GM19372 (cell line): Measurements from ENCODE around the gene SHISA5.
"Not testable (repeated sequence)": the region's sequence is repeated elsewhere in the genome, so short reads cannot be mapped to it uniquely, and the experiment has no call there.

ENCODE experiments used
- ATAC-seq: cut with Tn5 transposase; IDR thresholded peaks from one replicate; pipeline ENCODE4 v1.9.1; 2021; ENCODE audit warnings: mild to moderate bottlenecking, low read depth, moderate library complexity; ENCODE audit not compliant: unreplicated experiment

Gene SHISA5, protein sequence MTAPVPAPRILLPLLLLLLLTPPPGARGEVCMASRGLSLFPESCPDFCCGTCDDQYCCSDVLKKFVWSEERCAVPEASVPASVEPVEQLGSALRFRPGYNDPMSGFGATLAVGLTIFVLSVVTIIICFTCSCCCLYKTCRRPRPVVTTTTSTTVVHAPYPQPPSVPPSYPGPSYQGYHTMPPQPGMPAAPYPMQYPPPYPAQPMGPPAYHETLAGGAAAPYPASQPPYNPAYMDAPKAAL

DNA sequence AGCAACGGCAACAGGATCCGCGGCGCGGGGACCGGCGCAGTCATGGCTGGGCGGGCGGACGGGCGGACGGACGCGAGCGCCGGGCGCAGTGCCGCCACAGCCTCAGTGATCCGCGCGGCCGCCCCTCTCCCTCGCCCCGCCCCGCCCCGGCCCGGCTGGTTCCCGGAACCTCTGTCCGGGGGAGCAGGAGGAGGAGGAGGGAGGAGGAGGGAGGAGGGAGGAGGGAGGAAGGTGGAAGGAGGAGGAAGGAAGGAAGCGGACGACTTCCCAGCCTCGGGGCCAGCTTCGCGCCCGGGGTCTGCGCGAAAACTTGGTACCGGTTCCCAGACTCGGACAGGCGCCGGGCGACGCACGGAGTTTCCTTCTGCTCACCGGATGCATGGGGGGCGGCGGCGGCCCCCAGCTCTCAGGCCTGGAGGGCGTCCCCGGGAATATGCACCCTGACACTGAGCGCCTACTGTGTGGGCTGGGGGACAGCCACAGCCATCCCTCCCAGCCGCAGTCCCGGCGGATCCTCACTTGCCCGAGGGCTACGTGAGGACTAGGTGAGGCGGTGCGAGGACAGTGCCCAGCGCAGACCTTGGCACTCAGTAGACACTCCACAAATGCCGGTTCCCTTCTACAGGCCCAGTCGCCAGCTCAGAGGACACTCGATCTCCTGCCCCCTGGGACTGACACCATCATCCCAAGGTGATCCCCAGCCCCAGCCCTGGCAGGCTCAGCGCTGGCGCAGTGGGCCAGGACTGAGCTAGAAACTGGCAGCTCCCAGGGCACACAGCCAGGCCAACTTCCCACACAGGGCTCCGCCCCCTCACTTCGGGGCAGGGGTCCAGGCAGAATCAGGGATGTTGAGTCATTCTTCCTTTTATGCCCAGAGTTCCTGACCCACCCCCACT lies at the start of gene SHISA5:
Gene SHISA5 (minus strand): TSS at position 124 of the 896 bp plus-strand sequence. CDS start 80 bp downstream, at position 44.
- no peak for ATAC-seq

DNA sequence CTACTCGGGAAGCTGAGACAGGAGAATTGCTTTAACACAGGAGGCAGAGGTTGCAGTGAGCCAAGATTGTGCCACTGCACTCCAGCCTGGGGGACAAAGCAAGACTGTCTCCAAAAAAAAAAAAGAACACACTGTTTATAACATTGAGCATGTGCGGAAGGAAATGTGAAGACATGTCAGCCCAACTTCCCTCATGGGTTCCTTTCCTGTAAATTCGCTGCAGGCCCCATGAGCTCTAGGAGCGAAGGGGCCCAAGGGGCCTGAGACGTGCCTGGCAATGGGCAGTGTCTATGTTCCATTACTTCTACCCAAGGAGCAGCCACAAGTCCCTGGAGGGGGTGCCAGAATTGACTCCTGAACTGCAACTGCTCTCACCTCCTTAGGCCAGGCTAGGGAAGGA lies 49.4 kb upstream of the SHISA5 start:
- no peak for ATAC-seq

DNA sequence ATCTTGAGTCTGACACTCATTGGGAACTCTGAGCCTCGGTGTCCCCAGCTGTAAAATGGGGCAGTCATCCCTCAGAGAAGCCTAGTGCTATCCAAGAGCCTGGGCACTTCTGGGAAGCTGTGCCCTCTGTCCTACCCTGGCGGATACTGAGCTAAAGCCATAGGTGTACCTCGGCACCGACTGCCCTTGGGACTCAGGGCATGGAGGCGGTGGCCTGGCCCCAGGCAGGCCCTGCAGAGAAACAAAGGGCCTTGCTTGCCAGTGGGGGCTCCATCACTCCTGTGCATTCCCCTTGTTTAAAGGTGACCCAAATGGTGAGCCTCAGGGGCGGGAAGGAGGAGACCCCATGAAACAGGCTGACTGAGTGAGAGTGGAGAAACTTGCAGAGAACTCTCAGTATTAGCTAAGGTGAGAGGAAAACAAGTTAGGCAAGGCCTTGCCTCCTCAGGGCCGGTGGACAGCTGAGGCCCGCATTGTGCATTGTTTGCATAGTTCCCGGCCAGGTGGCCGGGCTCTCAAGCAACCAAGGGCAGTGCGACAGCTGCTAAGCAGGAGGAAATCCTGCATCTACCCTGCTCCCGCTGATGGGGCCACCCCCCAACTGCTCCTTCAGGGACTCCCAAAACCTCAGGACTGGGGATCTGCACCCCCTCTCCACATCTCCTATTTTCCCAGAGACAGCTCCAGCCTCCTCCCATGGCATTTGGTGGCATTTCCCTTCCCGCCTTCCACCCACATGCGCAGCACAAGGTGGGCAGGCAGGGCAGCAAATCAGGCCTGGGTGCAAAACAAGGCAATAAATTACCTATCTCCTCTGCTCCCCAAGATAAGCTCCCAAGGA lies 48.4 kb upstream of the SHISA5 start:
- no peak for ATAC-seq

DNA sequence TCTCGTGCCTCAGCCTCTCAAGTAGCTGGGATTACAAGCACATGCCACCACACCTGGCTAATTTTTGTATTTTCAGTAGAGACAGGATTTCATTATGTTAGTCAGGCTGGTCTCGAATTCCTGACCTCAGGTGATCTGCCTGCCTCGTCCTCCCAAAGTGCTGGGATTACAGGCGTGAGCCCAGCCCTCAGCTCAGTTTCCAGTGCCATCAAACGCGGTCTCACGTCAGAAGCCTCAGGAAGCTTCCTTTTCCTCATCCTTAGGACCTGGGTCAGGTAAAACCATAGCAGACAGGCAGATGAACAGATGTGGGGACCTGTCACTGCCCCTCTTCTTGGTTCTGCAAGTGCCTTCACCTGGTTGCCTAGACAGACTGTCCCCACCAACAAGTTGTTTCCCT lies 47.7 kb upstream of the SHISA5 start:
- not testable (repeated sequence) for ATAC-seq

DNA sequence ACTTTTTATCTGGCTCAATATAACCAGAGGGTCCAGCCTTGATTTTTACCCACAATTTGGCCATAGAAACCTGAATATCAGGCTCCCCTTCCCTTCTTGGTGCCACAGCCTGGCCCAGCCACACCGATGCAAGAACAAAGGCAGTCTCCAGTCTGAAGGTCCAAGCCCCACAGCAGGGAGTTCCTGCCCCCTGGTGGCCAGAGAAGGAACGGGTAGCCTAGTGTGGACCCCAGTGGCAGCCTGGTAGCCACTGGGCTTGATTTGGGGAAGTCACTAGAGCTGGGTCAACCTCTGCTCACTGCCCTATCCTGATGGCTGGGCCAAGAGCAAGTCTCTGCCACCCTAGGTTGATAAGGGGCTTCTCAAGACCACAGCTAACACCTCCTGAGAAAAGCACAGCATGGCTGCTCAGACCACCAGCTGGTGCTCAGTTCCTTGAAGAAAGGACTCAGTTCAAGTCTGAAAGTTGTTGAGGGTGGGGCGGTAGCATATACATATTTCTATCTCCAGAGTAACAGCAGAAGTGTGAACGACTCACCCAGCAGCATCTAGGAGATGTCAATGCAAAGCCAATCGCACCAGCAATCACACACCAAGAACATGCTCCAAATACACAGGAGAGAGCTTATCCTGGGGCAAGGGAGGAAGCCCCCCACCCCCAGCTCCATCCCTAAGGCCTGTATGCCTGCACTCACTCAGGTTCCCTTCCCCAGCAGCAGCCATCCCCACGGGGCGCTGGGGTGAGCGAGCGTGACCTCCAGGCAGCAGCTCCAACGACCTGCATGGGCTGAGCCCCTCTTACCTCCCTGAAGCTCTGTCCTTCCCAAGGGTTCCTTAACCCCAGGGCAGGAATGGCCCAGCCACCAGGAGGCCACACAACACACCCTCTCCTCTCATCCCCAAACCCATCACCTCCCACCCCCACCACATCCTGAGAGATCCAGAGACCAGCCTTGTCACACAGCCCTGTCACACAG lies 45.0 kb upstream of the SHISA5 start:
- no peak for ATAC-seq

DNA sequence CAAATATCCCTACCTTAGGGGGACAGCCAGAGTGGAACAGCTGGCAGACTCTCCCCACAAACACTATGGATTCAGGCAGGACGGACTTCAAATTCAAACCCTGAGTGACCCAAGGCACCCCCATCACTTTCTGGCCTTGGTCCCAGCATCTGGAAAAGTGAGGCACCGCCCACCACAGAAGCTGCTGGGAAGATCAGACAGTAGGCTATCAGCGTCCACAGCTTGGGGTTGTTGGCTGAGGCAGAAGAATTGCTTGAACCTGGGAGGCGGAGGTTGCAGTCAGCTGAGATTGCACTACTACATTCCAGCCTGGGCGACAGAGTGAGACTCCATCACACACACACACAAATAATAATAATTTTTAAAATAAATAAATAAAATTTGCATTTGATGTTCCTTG lies 44.2 kb upstream of the SHISA5 start:
- no peak for ATAC-seq

DNA sequence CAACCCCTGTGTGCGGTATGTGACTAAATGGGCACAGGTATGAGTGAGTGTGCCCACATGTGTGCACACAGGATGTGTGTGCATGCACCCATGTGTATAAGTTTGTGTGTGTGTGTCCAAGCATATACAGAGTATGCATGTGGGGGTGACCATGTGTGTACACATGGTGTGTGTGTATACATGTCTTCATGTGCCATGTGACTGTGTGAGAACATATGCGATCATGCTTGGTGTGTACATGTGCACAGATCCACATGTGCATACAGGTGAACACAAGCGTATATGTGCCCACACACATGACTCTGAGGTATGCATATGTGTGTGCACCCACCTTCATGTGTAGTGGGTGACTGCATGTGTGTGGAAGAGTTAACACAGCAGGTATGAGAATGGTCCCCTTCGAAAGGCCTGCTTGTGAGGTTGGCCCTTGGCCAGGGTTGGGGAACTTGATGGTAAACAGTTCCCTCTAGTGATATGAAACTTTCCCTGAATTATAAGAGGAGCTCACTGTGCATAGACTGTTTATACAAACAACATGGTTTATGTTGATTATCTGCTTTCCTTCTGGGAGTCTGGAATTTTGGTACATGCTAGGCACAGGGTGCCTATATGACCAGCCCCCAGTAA lies 42.3 kb upstream of the SHISA5 start:
- ATAC-seq = no peak

DNA sequence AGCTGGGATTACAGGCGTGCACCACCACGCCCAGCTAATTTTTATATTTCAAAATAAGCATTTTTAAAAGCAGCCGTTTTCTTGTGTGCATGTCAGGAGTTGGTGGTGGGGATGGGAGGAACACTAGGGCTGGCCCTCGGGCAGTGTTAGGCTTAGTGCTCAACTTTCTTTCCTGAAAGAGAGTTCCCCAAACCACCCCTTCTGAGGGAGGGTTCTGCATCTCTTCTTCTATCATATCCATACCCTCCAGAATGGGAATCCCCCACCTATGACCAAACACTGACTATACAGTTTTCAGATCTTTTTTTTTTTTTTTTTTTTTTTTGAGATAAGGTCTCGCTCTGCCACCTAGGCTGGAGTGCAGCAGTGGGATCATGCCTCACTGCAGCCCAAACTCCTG lies 40.2 kb upstream of the SHISA5 start:
- ATAC-seq = no peak

DNA sequence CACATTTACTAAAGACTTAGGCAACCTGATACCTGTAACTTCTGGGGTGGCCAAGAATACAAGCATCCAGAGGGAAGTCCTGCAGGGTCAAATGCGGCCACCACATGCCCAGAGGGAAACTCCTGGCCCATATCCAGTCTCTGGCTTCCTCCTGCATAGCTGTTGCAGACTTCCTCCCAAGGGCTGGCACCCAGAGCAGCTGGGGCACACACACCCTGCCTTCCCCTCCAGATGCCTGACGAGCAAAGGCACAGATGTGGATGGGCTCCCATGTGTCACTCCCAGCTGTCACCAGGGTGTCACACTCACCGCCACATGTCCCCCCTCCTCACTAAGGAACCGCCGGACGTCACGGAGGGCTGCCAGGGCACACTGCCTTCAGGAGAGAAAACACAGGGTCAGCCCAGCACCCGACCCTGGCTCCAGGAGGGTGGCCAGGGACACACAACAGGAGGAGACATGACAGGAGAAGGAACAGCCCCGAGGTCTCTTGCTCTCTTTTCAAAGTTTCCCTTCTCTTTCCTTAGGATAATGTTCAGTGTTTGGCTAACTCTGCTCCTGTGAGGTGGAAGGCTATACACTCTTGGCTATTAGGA lies 39.4 kb upstream of the SHISA5 start:
- ATAC-seq = no peak

DNA sequence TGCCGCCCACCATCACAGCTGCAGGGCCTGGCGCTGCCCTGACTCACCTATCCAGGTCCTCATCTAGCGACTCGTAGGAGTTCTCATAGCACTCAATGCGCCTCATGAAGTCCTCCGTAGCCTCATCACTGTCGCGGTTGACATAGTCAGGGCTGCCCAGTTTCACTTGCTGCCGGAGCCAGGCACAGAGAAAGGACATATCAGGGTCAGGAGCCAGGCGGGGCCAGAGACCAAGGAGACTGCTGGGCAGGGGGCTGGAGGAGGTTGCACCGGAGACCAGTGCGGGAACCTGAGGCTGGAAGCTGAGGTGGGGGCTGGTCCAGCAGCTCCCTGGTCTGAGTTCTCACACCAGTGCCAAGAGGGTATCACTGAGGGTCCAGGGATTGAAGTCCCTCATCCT lies 34.5 kb upstream of the SHISA5 start:
- ATAC-seq = no peak

DNA sequence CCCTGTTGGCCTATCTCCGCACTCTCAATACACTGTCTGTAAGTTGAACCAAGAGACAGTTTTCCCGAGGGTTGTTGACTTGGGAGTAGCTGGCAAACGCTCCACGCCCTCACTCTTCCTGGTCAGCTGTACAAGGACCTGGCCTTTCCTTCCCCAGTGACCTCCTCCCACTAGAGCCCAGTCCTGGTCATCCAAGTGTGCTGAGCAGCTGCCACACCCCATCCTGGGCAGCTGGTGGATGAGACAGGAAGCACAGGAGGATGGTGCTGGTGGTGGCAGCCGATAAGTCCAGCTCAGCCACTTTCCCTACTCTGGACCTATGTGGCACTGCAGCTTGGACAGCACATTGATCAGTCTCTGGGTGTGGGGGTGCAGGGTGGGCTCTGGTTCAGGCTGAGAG lies 32.8 kb upstream of the SHISA5 start:
- no peak for ATAC-seq

DNA sequence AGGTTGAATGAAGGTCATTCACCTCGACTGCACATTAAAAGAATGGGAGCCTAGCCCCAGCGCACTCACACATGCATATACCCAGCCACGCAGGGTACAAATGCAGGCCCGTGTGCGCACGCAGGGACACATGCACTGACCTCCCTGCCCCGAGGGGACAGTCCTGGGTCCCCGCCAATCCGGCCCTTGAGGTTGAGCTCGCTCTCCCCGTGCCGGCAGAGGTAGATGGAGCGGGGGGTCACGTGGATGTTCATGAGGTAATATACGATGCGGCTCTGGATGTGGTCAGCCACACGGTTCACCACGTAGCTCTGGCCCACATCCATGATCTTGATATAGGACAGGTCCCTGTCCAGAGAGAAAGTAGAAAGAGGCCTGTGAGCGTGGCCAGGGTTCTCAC lies 32.1 kb upstream of the SHISA5 start:
- ATAC-seq = no peak

DNA sequence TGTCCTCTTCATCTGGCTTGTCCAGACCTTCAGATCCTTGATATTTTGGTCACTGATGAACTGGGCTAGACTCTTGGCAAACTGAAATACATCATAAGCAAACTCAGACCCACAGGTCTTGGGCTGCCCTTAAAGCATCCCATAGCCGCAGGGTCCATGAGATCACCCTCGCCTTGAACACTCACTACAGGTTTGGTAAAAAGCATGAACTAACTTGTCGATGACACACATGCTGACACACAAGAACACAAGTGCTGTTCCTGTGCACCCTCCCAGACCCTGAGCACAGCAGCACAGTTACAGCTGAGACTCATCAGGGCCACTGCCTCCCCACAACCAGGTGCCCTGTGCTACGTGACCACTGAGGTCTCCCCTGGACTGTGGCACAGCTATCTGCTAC lies 31.6 kb upstream of the SHISA5 start:
- no peak for ATAC-seq

DNA sequence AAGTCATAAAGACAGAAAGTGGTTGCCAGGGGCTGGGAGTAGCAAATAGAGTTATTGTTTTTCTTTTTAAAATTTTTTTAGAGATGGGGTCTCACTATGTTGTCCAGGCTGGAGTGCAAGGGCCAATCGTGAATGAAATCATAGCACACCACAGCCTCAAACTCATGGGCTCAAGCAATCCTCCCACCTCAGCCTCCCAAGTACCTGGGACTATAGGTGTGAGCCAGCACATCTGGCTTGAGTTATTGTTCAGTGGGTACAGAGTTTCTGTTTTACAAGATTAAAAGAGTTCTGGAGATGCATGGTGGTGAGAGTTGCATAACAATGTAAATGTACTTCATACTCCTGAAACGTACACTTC lies 29.0 kb upstream of the SHISA5 start:
- ATAC-seq = no peak

DNA sequence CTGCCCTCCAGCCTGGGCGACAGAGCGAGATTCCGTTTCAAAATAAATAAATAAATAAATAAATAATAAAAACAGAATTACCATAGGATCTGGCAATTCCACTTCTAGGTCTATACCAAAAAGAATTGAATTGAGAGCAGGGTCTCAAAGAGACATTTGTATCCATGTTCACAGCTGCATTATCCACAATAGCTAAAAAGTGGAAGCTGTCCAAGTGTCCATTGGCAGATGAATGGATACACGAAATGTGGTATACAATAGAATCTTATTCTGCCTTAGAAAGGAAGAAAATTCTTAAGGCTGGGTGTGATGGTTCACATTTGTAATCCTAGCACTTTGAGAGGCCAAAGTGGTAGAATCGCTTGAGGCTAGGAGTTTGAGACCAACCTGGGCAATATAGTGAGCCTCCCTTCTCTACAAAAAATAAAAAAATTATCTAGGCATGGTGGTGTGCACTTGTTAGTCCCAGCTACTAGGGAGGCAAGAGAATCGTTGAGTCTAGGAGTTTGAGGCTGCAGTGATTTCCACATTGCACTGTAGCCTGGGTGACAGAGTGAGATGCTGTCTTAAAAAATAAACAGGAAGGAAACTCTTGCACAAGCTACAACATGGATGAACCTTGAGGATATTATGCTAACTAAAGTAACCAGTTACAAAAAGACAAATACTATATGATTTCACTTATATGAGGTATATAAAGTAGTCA lies 28.4 kb upstream of the SHISA5 start:
- no peak for ATAC-seq

DNA sequence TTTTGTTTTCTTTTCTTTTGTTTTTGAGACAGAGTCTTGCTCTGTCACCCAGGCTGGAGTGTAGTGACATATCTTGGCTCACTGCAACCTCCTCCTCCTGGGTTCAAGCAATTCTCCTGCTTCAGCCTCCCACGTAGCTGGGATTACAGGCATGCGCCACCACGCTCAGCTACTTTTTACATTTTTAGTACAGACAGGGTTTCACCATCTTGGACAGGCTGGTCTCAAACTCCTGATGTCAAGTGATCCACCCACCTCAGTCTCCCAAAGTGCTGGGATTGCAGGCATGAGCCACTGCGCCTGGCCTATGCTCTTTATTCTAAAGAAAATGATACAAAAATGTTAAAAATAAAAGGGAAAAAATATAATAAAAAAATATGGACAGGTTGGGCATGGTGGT lies 26.7 kb upstream of the SHISA5 start:
- not testable (repeated sequence) for ATAC-seq

DNA sequence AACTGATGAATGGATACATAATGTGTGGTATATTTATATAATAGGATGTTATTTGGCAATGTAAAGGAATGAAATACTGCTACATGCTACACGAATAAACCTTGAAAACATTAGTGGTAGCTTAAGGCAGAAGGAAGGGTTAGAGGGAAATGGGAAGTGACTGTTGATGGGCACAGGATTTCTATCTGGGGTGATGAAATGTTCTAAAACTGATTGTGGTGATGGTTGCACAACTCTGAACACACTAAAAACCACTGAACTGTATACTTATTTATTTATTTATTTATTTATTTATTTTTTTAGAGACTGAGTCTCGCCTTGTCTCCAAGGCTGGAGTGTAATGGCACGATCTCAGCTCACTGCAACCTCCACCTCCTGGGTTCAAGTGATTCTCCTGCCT lies 24.8 kb upstream of the SHISA5 start:
- no peak for ATAC-seq

DNA sequence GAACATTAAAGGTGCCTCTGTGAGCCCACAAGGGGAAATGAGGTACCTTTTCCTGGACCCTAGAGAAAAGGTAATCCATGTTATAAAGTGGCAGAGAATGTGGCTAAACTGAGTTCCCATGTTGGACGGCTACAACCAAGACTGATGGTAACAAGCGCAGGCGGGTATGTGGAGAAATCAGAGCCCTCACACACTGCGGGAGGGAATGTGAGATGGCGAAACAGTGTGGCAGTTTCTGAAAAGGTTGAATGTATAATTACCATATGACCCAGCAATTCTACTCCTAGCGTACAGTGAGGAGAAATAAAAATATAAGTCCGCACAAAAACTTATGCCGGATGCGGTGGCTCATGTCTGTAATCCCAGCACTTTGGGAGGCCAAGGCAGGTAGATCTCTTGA lies 24.1 kb upstream of the SHISA5 start:
- ATAC-seq = no peak

DNA sequence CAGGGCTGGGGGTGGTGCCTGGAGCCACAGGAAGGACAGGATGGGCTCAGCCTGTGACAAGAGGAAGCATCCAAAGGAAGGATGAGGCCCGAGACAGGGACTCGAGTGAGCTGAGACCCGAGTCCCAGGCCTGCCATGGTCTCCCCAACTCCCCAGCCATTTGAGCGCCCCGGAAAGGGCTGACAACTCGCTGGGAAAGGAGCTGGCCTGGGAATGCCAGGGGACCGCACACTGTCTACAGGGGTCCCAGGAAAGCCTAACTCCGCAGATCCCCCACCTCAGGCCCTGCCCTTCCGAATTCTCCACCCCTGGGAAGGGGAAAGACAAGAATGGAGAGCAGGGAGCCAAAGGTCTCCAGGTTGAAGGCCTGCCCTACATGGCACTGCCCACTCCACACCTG lies 21.0 kb upstream of the SHISA5 start:
- ATAC-seq = no peak
